SK-N-SH treated with all-trans-retinoic acid at 6 μM for 48 hours (cell line): ENCODE data around the gene SORCS3.

Source experiments
- ATAC-seq: fragments of 200-7000 bp; cut with Tn5 transposase; 3 replicates; pipeline ENCODE4 v1.9.1; 2020; ENCODE audit warnings: mild to moderate bottlenecking, moderate library complexity
- ARNTL ChIP-seq: fragments of 450-650 bp; formaldehyde crosslinking; IDR thresholded peaks from 2 replicates; pipeline ENCODE4 v1.5.0; 2020; ENCODE audit warnings: low read depth, mild to moderate bottlenecking, moderate library complexity, borderline replicate concordance
- BACH2 ChIP-seq: fragments of 250-450 bp; sonication (Bioruptor Pico); IDR thresholded peaks from 2 replicates; pipeline ENCODE4 v1.9.0; 2021; ENCODE audit warnings: mild to moderate bottlenecking, borderline replicate concordance
- ESRRG ChIP-seq: fragments of 250-450 bp; sonication (Bioruptor Pico); IDR thresholded peaks from 2 replicates; pipeline ENCODE4 v1.6.1; 2021; ENCODE audit warnings: mild to moderate bottlenecking
- GLIS3 ChIP-seq: fragments of 250-450 bp; sonication (Bioruptor Pico); IDR thresholded peaks from 2 replicates; pipeline ENCODE4 v1.5.0; 2020; ENCODE audit warnings: mild to moderate bottlenecking, moderate library complexity
- ISL1 ChIP-seq: fragments of 250-450 bp; sonication (Bioruptor Pico); IDR thresholded peaks from 2 replicates; pipeline ENCODE4 v2.1.2; 2022; ENCODE audit warnings: mild to moderate bottlenecking, moderate library complexity
- OSR1 ChIP-seq: fragments of 250-450 bp; sonication (Bioruptor Pico); IDR thresholded peaks from 2 replicates; pipeline ENCODE4 v1.8.0; 2022; ENCODE audit warnings: moderate library complexity, mild to moderate bottlenecking, inconsistent platforms
- PPARA ChIP-seq: fragments of 250-450 bp; sonication (Bioruptor Pico); IDR thresholded peaks from 2 replicates; pipeline ENCODE4 v1.5.0; 2020; ENCODE audit warnings: mild to moderate bottlenecking, borderline replicate concordance
- RARB ChIP-seq: fragments of 250-450 bp; sonication (Bioruptor Pico); IDR thresholded peaks from 2 replicates; pipeline ENCODE4 v1.8.0; 2021; ENCODE audit warnings: mild to moderate bottlenecking, moderate library complexity
- SNAI2 ChIP-seq: fragments of 250-450 bp; sonication (Bioruptor Pico); IDR thresholded peaks from 2 replicates; pipeline ENCODE4 v1.5.0; 2020; ENCODE audit warnings: mild to moderate bottlenecking, moderate library complexity
- TCF4 ChIP-seq: fragments of 250-450 bp; sonication (Bioruptor Pico); IDR thresholded peaks from 2 replicates; pipeline ENCODE4 v1.8.0; 2021; ENCODE audit warnings: mild to moderate bottlenecking, moderate library complexity, borderline replicate concordance
- TOX ChIP-seq: fragments of 250-450 bp; sonication (Bioruptor Pico); IDR thresholded peaks from 2 replicates; pipeline ENCODE4 v1.8.0; 2021; ENCODE audit warnings: mild to moderate bottlenecking, moderate library complexity, borderline replicate concordance
- ZC3H10 ChIP-seq: fragments of 250-450 bp; sonication (Bioruptor Pico); IDR thresholded peaks from 2 replicates; pipeline ENCODE4 v1.5.1; 2021; ENCODE audit warnings: mild to moderate bottlenecking, moderate library complexity
- ZFP3 ChIP-seq: fragments of 250-450 bp; sonication (Bioruptor Pico); IDR thresholded peaks from 2 replicates; pipeline ENCODE4 v1.5.0; 2020; ENCODE audit warnings: mild to moderate bottlenecking, moderate library complexity
- ZFP30 ChIP-seq: fragments of 450-650 bp; formaldehyde crosslinking; IDR thresholded peaks from 2 replicates; pipeline ENCODE4 v1.5.0; 2022; ENCODE audit warnings: mild to moderate bottlenecking, moderate library complexity
- ZNF565 ChIP-seq: fragments of 450-650 bp; formaldehyde crosslinking; conservative IDR thresholded peaks from 2 replicates; pipeline ENCODE4 v1.5.0; 2020; ENCODE audit warnings: low read depth, mild to moderate bottlenecking, moderate library complexity
- ZNF70 ChIP-seq: fragments of 450-650 bp; formaldehyde crosslinking; IDR thresholded peaks from 2 replicates; pipeline ENCODE4 v1.5.0; 2020; ENCODE audit warnings: mild to moderate bottlenecking, moderate library complexity
- ZNF8 ChIP-seq: fragments of 450-650 bp; formaldehyde crosslinking; IDR thresholded peaks from 2 replicates; pipeline ENCODE4 v1.5.0; 2020; ENCODE audit warnings: mild to moderate bottlenecking, moderate library complexity
- TF ChIP-seq, protein P1 (sequence below): fragments of 250-450 bp; sonication (Bioruptor Pico); IDR thresholded peaks from 2 replicates; pipeline ENCODE4 v1.5.0; 2020; ENCODE audit warnings: mild to moderate bottlenecking, moderate library complexity
- TF ChIP-seq, protein P2 (sequence below): fragments of 250-450 bp; sonication (Bioruptor Pico); IDR thresholded peaks from 2 replicates; pipeline ENCODE4 v1.8.0; 2020; ENCODE audit warnings: mild to moderate bottlenecking, moderate library complexity, borderline replicate concordance
- TF ChIP-seq, protein P3 (sequence below): fragments of 250-450 bp; sonication (Bioruptor Pico); IDR thresholded peaks from 2 replicates; pipeline ENCODE4 v1.5.1; 2020; ENCODE audit warnings: low read depth, mild to moderate bottlenecking, moderate library complexity
- TF ChIP-seq, protein P4 (sequence below): fragments of 250-450 bp; sonication (Bioruptor Pico); IDR thresholded peaks from 2 replicates; pipeline ENCODE4 v1.5.1; 2021; ENCODE audit warnings: mild to moderate bottlenecking, moderate library complexity
- TF ChIP-seq, protein P5 (sequence below): fragments of 250-450 bp; sonication (Bioruptor Pico); IDR thresholded peaks from 2 replicates; pipeline ENCODE4 v1.8.0; 2021; ENCODE audit warnings: low read depth, mild to moderate bottlenecking, moderate library complexity, borderline replicate concordance

SORCS3 gene

DNA sequence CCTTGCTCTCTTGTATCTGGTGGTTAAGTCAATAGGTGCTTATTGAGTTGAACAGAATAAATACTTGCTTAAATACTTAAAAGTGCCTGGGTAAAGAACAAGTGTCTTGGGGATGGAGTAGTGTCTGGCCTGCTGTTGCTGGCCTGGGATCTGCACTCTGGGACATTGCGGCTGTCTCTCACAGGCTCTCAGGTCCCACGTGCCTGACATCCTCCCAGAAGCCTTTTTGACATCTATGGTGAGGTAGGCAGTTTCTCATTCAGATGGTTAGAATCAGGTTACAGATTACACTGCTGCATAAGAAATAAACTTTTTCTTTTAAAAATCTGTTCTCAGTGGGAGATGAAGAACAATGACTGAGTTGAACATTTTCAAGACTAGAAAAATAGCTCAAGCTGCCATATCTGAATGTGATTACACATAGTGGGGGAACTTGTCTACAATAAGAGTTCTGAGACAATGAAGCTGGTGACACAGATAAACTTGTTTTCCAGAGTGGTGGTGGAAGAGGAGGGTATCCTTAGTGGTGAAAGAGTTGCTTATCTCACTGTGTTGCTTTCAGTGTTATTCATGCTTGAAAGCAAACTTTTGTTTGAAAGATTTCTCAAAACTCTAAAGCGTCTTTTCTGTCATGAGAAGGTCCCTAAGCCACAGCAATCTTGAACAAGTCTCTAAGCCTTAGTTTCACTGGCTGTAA lies 9.7 kb downstream of the SORCS3 start:
- TF ChIP-seq ARNTL (CRISPR knock-in tag) (no peak), RARB (CRISPR knock-in tag) (no peak), ISL1 (CRISPR knock-in tag) (no peak), ZNF565 (CRISPR knock-in tag) (no peak), BACH2 (no peak), ZFP3 (no peak), TCF4 (CRISPR knock-in tag) (no peak), OSR1 (CRISPR knock-in tag) (no peak), ZFP30 (CRISPR knock-in tag) (no peak), TOX (CRISPR knock-in tag) (no peak), ESRRG (no peak), GLIS3 (CRISPR knock-in tag) (no peak)
- TF ChIP-seq, protein P1, sequence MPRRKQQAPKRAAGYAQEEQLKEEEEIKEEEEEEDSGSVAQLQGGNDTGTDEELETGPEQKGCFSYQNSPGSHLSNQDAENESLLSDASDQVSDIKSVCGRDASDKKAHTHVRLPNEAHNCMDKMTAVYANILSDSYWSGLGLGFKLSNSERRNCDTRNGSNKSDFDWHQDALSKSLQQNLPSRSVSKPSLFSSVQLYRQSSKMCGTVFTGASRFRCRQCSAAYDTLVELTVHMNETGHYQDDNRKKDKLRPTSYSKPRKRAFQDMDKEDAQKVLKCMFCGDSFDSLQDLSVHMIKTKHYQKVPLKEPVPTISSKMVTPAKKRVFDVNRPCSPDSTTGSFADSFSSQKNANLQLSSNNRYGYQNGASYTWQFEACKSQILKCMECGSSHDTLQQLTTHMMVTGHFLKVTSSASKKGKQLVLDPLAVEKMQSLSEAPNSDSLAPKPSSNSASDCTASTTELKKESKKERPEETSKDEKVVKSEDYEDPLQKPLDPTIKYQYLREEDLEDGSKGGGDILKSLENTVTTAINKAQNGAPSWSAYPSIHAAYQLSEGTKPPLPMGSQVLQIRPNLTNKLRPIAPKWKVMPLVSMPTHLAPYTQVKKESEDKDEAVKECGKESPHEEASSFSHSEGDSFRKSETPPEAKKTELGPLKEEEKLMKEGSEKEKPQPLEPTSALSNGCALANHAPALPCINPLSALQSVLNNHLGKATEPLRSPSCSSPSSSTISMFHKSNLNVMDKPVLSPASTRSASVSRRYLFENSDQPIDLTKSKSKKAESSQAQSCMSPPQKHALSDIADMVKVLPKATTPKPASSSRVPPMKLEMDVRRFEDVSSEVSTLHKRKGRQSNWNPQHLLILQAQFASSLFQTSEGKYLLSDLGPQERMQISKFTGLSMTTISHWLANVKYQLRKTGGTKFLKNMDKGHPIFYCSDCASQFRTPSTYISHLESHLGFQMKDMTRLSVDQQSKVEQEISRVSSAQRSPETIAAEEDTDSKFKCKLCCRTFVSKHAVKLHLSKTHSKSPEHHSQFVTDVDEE (CRISPR knock-in tag): no peak
- TF ChIP-seq, protein P2, sequence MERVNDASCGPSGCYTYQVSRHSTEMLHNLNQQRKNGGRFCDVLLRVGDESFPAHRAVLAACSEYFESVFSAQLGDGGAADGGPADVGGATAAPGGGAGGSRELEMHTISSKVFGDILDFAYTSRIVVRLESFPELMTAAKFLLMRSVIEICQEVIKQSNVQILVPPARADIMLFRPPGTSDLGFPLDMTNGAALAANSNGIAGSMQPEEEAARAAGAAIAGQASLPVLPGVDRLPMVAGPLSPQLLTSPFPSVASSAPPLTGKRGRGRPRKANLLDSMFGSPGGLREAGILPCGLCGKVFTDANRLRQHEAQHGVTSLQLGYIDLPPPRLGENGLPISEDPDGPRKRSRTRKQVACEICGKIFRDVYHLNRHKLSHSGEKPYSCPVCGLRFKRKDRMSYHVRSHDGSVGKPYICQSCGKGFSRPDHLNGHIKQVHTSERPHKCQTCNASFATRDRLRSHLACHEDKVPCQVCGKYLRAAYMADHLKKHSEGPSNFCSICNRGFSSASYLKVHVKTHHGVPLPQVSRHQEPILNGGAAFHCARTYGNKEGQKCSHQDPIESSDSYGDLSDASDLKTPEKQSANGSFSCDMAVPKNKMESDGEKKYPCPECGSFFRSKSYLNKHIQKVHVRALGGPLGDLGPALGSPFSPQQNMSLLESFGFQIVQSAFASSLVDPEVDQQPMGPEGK (CRISPR knock-in tag): no peak
- TF ChIP-seq, protein P3, sequence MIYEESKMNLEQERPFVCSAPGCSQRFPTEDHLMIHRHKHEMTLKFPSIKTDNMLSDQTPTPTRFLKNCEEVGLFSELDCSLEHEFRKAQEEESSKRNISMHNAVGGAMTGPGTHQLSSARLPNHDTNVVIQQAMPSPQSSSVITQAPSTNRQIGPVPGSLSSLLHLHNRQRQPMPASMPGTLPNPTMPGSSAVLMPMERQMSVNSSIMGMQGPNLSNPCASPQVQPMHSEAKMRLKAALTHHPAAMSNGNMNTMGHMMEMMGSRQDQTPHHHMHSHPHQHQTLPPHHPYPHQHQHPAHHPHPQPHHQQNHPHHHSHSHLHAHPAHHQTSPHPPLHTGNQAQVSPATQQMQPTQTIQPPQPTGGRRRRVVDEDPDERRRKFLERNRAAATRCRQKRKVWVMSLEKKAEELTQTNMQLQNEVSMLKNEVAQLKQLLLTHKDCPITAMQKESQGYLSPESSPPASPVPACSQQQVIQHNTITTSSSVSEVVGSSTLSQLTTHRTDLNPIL: no peak

DNA sequence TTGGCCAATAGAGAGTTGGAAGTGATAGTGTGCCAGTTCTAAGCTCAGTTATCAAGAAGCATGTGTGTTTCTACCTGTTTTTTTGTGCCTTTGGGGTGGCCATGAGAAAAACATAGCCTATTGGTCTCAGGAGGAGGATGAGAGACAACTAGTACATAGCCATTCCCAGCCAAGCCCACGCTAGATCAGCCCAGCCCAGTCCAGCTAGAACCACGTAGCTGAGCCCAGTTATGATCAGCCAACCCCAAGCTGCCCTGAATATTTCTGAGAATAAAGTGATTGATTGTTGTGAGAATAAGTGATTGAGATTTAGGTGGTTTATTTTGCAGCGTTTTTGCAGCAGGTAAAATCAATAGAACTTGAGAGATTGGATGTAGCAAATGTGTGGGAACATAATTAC lies 15.9 kb downstream of the SORCS3 start:
- no peak for ATAC-seq
- TF ChIP-seq ARNTL (CRISPR knock-in tag) (no peak), ZNF8 (CRISPR knock-in tag) (no peak)

More for the DNA sequence above, 9.7 kb downstream of the SORCS3 start:
- ATAC-seq: no peak

DNA sequence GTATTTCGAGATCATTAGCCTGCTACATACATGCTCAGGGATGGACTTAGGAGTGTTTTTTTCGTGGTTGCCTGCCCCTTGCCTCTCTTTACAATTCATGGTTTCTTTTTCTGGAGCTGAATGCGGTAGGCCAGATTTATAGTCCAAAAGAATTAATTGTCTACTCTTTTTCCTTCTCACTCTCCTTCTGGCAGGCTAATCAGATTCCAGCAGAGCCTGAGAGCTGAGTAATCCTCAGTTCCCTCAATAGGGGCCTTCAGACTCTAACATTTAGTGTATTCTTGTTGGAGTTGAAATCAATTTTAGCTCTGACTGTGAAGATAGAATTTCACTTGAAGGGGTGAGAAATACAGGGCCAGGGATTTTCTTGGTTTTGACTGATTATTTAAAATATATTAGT lies 16.4 kb downstream of the SORCS3 start:
- no peak for ATAC-seq
- TF ChIP-seq ARNTL (CRISPR knock-in tag) (no peak), BACH2 (no peak), ZNF70 (CRISPR knock-in tag) (no peak), RARB (CRISPR knock-in tag) (no peak), ESRRG (no peak), TCF4 (CRISPR knock-in tag) (no peak), ZFP3 (no peak), SNAI2 (no peak), ZNF8 (CRISPR knock-in tag) (no peak), GLIS3 (CRISPR knock-in tag) (no peak), ZC3H10 (no peak), PPARA (CRISPR knock-in tag) (no peak), ZNF565 (CRISPR knock-in tag) (no peak)
- TF ChIP-seq, protein P4, sequence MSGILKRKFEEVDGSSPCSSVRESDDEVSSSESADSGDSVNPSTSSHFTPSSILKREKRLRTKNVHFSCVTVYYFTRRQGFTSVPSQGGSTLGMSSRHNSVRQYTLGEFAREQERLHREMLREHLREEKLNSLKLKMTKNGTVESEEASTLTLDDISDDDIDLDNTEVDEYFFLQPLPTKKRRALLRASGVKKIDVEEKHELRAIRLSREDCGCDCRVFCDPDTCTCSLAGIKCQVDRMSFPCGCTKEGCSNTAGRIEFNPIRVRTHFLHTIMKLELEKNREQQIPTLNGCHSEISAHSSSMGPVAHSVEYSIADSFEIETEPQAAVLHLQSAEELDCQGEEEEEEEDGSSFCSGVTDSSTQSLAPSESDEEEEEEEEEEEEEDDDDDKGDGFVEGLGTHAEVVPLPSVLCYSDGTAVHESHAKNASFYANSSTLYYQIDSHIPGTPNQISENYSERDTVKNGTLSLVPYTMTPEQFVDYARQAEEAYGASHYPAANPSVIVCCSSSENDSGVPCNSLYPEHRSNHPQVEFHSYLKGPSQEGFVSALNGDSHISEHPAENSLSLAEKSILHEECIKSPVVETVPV: no peak
- TF ChIP-seq, protein P5, sequence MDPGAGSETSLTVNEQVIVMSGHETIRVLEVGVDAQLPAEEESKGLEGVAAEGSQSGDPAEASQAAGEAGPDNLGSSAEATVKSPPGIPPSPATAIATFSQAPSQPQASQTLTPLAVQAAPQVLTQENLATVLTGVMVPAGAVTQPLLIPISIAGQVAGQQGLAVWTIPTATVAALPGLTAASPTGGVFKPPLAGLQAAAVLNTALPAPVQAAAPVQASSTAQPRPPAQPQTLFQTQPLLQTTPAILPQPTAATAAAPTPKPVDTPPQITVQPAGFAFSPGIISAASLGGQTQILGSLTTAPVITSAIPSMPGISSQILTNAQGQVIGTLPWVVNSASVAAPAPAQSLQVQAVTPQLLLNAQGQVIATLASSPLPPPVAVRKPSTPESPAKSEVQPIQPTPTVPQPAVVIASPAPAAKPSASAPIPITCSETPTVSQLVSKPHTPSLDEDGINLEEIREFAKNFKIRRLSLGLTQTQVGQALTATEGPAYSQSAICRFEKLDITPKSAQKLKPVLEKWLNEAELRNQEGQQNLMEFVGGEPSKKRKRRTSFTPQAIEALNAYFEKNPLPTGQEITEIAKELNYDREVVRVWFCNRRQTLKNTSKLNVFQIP: no peak
- TF ChIP-seq, protein P2 (CRISPR knock-in tag): no peak
